ACC112 (cell line): ENCODE results near the gene BASP1.
A peak's percentile ranks its signal among the peaks of the same experiment; 100 is the strongest.
"Not testable (repeated sequence)": the region's sequence is repeated elsewhere in the genome, so short reads cannot be mapped to it uniquely, and the experiment has no call there.

ENCODE experiments used
- H2AFZ ChIP-seq: fragments of 200-600 bp; sonication (generic); one replicate; pipeline ENCODE4 v1.6.0; 2017; ENCODE audit warnings: antibody characterized with exemption, low read length; ENCODE audit not compliant: unreplicated experiment
- H3K27ac ChIP-seq: fragments of 200-600 bp; sonication (generic); 2 replicates; pipeline ENCODE4 v1.5.1; 2014; ENCODE audit warnings: low read depth, mild to moderate bottlenecking, antibody characterized with exemption, low read length, moderate library complexity
- H3K27me3 ChIP-seq: fragments of 200-600 bp; sonication (generic); 2 replicates; pipeline ENCODE4 v1.6.1; 2014; ENCODE audit warnings: mild to moderate bottlenecking, antibody characterized with exemption, low read length, moderate library complexity, mixed read lengths; ENCODE audit not compliant: insufficient read depth
- H3K36me3 ChIP-seq: fragments of 200-600 bp; sonication (generic); 2 replicates; pipeline ENCODE4 v1.6.1; 2016; ENCODE audit warnings: mild to moderate bottlenecking, antibody characterized with exemption, low read length, moderate library complexity, mixed read lengths; ENCODE audit not compliant: insufficient read depth
- H3K4me1 ChIP-seq: fragments of 200-600 bp; sonication (generic); one replicate; pipeline ENCODE4 v1.6.1; 2016; ENCODE audit warnings: low read length, mixed read lengths; ENCODE audit not compliant: insufficient read depth, unreplicated experiment, control insufficient read depth
- H3K4me3 ChIP-seq: fragments of 200-600 bp; sonication (generic); 2 replicates; pipeline ENCODE4 v1.5.1; 2014; ENCODE audit warnings: mild to moderate bottlenecking, low read depth, low read length
- H3K79me2 ChIP-seq: fragments of 200-600 bp; sonication (generic); one replicate; pipeline ENCODE4 v1.6.0; 2016; ENCODE audit warnings: low read length; ENCODE audit not compliant: control insufficient read depth, unreplicated experiment, insufficient read depth

BASP1 gene

DNA sequence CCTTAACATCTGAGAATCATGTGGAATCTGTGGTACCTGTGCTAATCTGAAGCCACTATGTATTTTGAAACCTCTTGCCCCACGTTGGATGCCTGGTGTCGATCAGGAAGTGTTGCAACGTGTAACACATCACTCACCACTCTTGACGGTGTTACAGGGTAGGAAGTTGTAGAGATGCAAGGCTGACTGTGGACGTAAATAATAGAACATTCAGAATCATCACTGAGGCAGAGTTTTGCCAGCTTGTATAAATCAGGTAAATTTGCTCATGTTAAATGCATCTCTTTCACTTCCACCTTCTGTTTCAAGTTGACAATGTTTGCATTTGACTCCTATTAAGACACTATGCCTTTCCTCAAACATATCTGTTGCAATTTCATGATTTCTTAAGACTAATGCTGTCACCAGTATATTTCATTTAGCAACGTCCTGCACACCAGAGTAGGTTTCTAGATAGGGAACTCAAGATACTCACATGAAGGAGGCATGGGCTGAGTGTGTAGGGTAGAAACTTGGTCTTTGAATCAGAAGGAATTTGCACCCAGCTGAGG, 38.1 kb downstream of the BASP1 start:
- Histone ChIP-seq H3K79me2 (peaks cover 95% of the 10 kb centered on the region), H3K4me1 (peaks cover 91% of the 10 kb centered on the region), H2AFZ (no peak overlapping the region), H3K27me3 (no peaks in the 10 kb centered on the region), H3K36me3 (peaks cover 26% of the 10 kb centered on the region), H3K4me3 (peak overlapping the region; percentile 18; the same call in 1 of the 2 replicates), H3K27ac (peak overlapping the region; percentile 82)

DNA sequence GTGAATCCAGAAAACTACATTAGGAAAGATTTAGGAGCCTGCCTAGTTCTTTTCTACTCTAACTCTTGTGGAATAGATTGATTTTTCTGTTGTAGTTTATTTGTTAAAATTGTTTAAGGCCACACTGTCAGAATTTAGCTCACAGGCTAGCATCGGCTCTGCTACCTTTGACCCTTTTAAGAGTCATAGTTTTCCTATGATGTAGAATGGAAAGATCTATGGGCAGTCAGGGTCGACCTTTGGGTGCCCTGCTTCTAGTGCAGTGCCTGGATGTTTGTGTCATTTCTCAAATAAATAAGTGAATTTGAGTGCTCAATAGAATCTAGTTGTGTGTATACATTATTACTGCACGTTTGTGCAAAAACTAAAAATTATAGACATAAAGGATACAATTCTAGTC, 38.7 kb downstream of the BASP1 start:
- peaks cover 96% of the 10 kb centered on the region for H3K79me2 ChIP-seq
- peaks cover 30% of the 10 kb centered on the region for H3K36me3 ChIP-seq
- peak overlapping the region; percentile 82 for H3K27ac ChIP-seq

DNA sequence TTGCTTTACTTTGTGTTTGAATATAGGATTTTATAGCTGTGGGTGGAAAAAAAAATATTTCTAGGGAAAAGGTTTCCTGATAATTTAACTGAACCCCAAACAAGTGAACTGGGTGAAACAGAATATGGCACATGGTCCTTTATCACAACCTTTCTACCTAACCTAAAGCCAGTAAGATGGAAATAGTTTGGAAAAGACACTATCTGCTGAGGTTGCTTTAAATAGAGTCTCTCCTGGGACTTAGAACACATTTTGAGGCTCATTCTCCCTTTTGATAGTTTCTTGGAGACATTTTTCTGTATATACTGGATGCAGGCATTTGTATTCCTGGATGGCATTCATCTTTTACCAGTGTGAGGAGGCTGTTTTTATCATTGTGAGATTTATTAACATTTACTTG, 39.4 kb downstream of the BASP1 start:
- Histone ChIP-seq H3K4me1 (peaks cover 79% of the 10 kb centered on the region), H3K79me2 (peaks cover 96% of the 10 kb centered on the region), H2AFZ (no peak overlapping the region), H3K36me3 (peaks cover 31% of the 10 kb centered on the region), H3K4me3 (no peak overlapping the region), H3K27ac (peak overlapping the region; percentile 82), H3K27me3 (no peaks in the 10 kb centered on the region)

More for the DNA sequence above, 38.7 kb downstream of the BASP1 start:
- H3K4me1 ChIP-seq: peaks cover 85% of the 10 kb centered on the region
- peak overlapping the region; percentile 18; the same call in 1 of the 2 replicates for H3K4me3 ChIP-seq
- H3K27me3 ChIP-seq: no peaks in the 10 kb centered on the region
- H2AFZ ChIP-seq: no peak overlapping the region

DNA sequence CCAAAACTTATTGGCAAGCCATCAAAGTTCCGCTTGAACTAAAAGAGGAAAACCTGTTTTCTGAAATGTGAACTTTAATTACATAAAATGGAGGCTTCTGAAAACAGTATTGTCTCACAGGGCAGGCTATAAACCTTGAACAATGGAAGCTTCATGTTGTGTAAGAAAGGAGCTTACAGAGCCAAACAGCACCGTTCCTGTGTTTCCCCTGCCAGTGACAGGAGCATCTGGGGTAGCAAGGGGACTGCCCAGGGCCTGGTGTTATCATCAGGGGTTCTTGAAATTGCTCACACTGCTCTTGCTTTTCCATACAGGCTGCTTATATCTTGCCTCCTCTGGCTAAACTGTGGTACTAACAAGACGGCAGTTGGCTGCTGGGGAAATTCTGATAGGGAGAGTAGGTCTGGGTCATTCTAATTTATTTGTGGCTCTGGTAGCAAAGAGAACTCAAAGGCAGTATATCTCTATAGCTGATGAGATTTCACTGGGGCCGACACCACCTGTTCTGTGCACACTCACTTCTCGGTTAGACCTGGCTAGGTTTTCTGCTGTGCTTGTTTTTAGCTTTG, 40.4 kb downstream of the BASP1 start:
- Histone ChIP-seq H3K4me1 (peaks cover 69% of the 10 kb centered on the region), H2AFZ (no peak overlapping the region), H3K27ac (peak overlapping the region; percentile 82), H3K36me3 (peaks cover 38% of the 10 kb centered on the region), H3K27me3 (no peaks in the 10 kb centered on the region), H3K79me2 (peaks cover 95% of the 10 kb centered on the region), H3K4me3 (peak overlapping the region; percentile 26; the same call in 1 of the 2 replicates)

DNA sequence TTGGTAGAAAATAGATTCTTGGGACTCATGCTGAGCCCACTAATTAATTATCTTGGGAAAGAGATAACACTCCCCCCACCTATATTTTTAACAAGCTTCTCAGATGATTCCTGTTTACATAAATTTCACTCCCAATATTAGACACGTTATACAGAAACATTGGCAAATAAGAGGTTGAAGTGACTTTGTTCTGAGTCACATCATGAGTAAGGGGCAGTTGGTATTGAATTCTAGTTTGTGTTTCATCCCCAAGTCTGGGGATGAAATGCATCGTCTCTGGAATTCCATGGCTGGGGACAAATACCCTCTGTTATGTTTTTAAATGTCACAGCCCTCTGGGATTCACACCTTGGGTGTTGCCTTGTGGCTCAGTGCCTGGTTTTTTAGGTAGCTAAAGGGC, 41.0 kb downstream of the BASP1 start:
- Histone ChIP-seq H3K4me1 (peaks cover 65% of the 10 kb centered on the region), H3K27ac (peak overlapping the region; percentile 82), H3K27me3 (no peaks in the 10 kb centered on the region), H3K79me2 (peaks cover 96% of the 10 kb centered on the region), H3K4me3 (peak overlapping the region; percentile 26; the same call in 1 of the 2 replicates), H3K36me3 (peaks cover 43% of the 10 kb centered on the region), H2AFZ (no peak overlapping the region)

DNA sequence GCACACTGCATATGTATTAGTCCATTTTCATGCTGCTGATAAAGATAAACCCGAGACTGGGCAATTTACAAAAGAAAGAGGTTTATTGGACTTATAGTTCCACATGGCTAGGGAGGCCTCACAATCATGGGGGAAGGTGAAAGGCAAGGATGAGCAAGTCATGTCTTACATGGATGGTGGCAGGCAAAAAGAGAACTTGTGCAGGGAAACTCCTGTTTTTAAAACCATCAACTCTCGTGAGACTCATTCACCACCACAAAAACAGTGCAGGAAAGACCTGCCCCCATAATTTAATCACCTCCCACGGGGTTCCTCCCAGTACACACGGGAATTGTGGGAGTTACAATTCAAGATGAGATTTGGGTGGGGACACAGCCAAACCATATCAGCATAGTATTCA, 41.6 kb downstream of the BASP1 start:
- not testable (repeated sequence) for H3K27me3 ChIP-seq, H2AFZ ChIP-seq
- Histone ChIP-seq H3K79me2 (peaks cover 97% of the 10 kb centered on the region), H3K4me3 (peak overlapping the region; percentile 26; the same call in 1 of the 2 replicates), H3K36me3 (peaks cover 45% of the 10 kb centered on the region), H3K4me1 (peaks cover 66% of the 10 kb centered on the region), H3K27ac (peak overlapping the region; percentile 82)

DNA sequence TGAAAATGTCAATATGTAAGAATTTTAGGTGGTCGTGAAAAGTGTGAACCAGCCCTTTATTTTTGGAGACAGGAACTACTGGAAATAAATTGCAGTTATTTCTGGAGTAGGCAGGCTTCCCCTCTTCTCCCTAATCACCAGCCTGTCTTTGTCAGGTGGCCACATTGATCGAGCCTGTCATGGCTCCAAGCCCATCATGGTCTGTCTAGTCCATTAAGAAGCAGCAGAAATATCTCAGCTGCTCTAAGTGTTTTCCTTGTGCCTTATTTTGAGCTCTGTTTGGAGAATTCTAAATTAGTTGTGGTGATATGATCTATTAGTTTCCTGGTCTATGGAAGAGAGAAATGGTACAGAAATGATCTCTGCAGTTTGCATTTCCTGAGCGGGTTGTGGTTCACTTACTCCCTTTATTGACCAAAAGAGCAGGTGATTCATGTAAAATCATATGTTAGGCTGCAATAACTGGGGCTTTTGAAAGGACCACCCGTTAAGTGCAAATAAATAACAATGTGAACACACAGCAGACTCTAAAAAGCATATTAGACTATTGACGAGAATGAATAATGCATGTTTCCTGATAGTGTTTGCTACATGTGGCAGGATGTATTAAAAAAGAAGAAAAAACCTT, 42.3 kb downstream of the BASP1 start:
- H3K27ac ChIP-seq: no peak overlapping the region
- no peak overlapping the region for H3K4me3 ChIP-seq
- no peaks in the 10 kb centered on the region for H3K27me3 ChIP-seq
- H3K4me1 ChIP-seq: peaks cover 63% of the 10 kb centered on the region
- peaks cover 96% of the 10 kb centered on the region for H3K79me2 ChIP-seq
- no peak overlapping the region for H2AFZ ChIP-seq
- H3K36me3 ChIP-seq: peaks cover 51% of the 10 kb centered on the region

DNA sequence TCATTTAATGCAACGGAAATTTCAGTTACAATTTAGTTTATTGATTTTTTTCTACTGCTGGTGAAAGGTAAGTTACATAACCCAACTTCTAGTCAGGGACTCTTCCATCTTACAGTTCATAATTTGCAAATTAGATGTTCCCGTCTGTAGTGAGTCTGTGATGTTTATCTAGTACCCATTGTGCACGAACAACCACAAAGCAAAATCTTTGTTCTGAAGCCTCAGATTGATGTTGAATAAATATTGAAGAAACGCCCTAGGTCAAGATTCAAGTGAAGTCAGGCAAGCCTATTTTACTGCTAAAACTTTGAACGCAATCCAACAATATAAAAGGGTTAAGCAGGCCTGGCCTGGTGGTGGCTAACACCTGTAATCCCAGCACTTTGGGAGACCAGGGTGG, 43.1 kb downstream of the BASP1 start:
- H3K36me3 ChIP-seq: peaks cover 57% of the 10 kb centered on the region
- no peak overlapping the region for H3K27ac ChIP-seq

DNA sequence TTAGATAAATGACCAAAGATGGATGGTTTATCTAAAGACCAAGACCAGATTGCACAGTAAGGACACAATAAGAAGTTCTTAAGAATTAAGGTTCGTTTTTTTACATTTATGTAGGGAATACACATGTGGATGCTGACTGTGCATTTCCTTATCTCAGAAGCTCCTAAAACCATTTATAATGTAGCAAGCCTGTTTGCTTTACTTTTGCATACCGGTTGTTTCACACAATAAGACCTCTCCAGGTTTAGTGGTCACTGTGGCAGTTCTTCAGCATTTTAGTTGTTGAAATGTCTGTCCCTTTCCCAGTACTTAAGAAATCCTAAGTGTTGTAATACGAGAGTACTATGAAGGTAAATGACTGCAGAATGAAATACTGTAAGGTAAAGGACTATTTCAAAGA, 43.6 kb downstream of the BASP1 start:
- no peaks in the 10 kb centered on the region for H3K27me3 ChIP-seq
- no peak overlapping the region for H3K27ac ChIP-seq
- peaks cover 59% of the 10 kb centered on the region for H3K36me3 ChIP-seq
- no peak overlapping the region for H2AFZ ChIP-seq
- H3K4me3 ChIP-seq: no peak overlapping the region
- H3K4me1 ChIP-seq: peaks cover 50% of the 10 kb centered on the region
- H3K79me2 ChIP-seq: peaks cover 96% of the 10 kb centered on the region

More for the DNA sequence above, 43.1 kb downstream of the BASP1 start:
- Histone ChIP-seq H3K79me2 (peaks cover 96% of the 10 kb centered on the region), H3K4me3 (no peak overlapping the region), H3K4me1 (peaks cover 55% of the 10 kb centered on the region), H3K27me3 (no peaks in the 10 kb centered on the region), H2AFZ (no peak overlapping the region)

DNA sequence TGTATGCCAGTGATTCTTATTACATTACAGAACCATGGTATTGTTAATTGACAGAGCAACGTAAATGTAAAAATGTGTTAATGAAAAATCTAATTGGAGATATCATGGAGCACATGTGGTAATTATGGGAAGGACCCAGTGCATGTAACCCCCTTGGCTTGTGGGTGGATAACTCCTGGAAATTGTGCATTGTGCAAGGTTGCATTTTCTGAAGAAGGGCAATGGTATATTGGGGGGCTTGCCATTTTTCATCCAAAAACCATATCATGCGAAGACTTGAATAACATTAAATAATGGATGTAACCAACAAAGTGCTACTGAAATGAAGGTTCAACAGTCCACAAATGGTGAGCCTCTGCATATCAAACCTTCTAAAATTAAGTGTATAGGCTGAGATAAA, 47.6 kb downstream of the BASP1 start:
- peaks cover 12% of the 10 kb centered on the region for H3K4me1 ChIP-seq
- peaks cover 42% of the 10 kb centered on the region for H3K36me3 ChIP-seq
- no peak overlapping the region for H3K27ac ChIP-seq
- H2AFZ ChIP-seq: no peak overlapping the region
- no peaks in the 10 kb centered on the region for H3K27me3 ChIP-seq
- no peak overlapping the region for H3K4me3 ChIP-seq
- peaks cover 93% of the 10 kb centered on the region for H3K79me2 ChIP-seq

DNA sequence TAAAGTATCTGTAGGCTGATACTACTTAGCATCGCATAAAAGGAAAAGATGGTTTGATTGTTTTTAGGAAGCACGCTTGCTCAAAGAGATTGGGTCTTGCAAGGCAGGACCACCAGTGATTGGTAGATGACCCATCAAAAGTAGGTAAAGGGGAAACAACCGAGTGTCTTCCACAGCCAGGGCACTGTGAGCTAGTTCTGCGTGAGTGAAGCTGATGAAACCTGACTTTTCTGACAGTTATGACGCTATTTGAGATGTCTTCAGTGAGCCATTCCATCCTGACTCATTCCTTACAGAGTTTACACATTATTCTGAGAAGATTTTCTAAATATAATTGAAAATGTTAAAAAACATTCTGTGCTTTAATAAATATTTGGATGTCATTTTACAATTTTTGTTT, 49.7 kb downstream of the BASP1 start:
- Histone ChIP-seq H3K4me1 (peaks cover 12% of the 10 kb centered on the region), H3K4me3 (no peak overlapping the region), H2AFZ (no peak overlapping the region), H3K36me3 (peaks cover 27% of the 10 kb centered on the region), H3K79me2 (peaks cover 91% of the 10 kb centered on the region), H3K27me3 (no peaks in the 10 kb centered on the region), H3K27ac (no peak overlapping the region)
